GM18498 (cell line): Measurements from ENCODE around the gene CAMK2A.

ENCODE experiments used
- ATAC-seq: cut with Tn5 transposase; IDR thresholded peaks from one replicate; pipeline ENCODE4 v1.9.1; 2021; ENCODE audit warnings: mild to moderate bottlenecking, moderate library complexity; ENCODE audit not compliant: unreplicated experiment

The CAMK2A gene

GRCh38 chr5:150289551-150290390 lies at the start of gene CAMK2A:
CAMK2A (minus strand) TSS chr5:150289773; CDS start chr5:150289625, 148 bp downstream.
- ATAC-seq: no peak

- ATAC-seq: no peak
Measured at GRCh38 chr5:150339165-150339564, 49.6 kb upstream of the CAMK2A start.

DNA sequence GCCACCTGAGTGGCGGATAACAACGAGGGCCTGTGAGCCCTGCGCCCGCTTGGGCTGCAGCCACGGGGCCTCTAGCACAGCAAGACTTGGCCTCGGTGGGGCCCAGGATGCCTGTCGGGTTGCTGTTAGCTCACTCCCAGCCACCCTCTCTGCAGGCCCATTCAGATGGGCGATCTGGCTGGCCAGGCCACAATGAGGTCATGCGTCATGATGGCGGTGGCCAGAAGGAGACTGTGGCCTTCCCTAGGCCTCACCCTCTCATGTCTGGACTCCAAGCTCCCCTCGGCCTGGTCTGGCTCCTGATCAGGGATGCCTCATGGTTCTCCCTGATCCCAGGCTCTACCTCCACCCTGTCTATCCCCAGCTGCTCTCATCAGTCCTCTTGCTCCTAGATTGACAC lies 49.0 kb upstream of the CAMK2A start:
- no peak for ATAC-seq

- ATAC-seq: no peak
Measured at GRCh38 chr5:150335778-150336177, 46.2 kb upstream of the CAMK2A start.

- no peak for ATAC-seq
Measured at GRCh38 chr5:150333400-150333799, 43.8 kb upstream of the CAMK2A start.

GRCh38 chr5:150329881-150330876 lies 40.6 kb upstream of the CAMK2A start:
- ATAC-seq: no peak

GRCh38 chr5:150329038-150329437 lies 39.5 kb upstream of the CAMK2A start:
- ATAC-seq: no peak

- no peak for ATAC-seq
Measured at GRCh38 chr5:150328515-150328914, 38.9 kb upstream of the CAMK2A start.

DNA sequence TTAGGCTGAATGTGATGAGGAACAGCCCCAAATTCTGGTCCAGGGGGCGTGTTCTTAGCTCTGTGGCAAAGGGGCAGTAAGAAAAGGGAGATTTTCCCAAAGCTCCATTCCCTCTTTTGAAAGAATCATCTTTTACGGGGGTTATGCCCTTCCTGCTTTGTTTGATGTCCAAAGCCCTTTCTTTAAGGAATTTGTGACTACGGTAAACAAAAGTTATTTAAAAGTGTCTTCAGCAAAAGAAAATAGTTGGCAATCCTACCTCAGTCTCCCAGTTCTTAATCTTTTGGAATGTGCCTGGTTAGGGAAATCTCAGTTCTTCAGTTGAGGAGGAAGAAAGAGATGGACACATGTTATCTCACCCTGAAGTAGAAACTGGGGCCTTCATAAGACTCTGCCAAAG lies 37.6 kb upstream of the CAMK2A start:
- no peak for ATAC-seq

- no peak for ATAC-seq
Measured at GRCh38 chr5:150326707-150327106, 37.1 kb upstream of the CAMK2A start.

DNA sequence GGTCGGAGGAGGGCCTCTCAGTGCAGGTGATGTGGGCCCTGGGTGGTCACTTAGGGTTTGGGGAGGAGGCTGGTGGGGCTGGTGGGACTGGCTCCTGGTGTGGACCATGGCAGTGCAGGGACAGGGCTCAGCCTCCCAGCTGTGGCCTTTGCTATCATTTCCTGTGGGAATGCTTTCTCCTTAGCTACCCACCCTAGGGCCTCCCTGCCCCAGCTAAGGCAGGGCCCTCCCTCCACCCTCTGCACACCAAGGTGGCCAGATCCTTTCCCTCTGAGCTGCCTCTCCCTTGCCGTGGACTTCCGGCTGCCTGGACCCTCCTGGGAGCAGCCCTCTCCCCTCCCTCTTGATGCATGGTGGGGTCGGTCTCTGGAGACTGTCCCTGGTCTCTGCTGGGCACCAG lies 35.9 kb upstream of the CAMK2A start:
- ATAC-seq: no peak

GRCh38 chr5:150323819-150324218 lies 34.2 kb upstream of the CAMK2A start:
- no peak for ATAC-seq

DNA sequence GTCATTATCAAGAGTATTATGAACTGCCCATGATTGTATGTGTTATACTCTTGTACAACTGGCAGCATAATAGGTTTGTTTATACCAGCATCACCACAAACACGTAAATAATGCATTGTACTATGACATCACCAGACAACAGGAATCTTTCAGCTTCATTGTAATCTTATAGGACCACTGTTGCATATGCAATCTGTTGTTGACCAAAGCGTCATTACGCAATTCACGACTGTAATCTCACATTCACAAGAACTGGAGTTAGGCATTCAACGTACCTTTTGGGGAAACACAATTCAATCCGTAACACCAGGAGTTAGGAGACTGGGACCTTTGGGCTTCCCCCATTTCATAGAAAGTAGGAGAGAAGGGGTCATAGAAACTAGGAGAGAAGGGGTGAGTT lies 33.5 kb upstream of the CAMK2A start:
- no peak for ATAC-seq

- no peak for ATAC-seq
Measured at GRCh38 chr5:150322202-150322601, 32.6 kb upstream of the CAMK2A start.

DNA sequence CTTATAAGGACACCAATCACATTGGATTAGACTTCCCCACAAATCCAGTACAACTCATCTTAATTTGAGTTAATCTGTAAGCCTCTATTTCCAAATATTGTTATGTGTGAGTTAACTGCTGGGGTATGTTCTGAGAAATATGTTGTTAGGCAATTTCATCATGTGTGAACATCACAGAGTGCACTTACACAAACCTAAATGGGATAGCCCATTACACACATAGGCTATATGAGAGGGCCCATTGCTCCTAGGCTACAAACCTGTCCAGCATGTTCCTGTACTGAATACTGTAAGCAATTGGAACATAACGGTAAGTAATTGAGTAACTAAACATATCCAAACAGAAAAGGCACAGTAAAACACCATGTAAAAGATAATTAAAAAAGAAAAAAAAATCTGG lies 32.2 kb upstream of the CAMK2A start:
- ATAC-seq: no peak

DNA sequence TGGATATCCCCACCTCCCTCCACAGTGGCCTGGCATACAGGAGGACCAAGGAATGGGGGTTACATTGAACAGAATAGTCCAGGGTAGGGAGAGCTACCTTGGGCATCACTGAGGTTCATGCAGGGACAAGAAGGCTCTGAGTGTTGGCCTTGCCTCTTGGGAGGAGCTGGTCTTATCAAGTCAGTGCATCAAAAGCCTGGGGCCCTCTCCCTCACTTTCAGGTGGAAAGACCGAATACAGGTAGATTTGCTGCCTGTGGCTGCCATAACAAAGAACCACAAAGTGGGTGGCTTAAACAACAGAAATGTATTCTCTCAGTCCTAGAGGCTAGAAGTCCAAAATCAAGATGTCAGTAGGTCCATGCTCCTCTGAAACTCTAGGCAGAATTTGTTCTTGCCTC lies 31.6 kb upstream of the CAMK2A start:
- ATAC-seq: no peak

DNA sequence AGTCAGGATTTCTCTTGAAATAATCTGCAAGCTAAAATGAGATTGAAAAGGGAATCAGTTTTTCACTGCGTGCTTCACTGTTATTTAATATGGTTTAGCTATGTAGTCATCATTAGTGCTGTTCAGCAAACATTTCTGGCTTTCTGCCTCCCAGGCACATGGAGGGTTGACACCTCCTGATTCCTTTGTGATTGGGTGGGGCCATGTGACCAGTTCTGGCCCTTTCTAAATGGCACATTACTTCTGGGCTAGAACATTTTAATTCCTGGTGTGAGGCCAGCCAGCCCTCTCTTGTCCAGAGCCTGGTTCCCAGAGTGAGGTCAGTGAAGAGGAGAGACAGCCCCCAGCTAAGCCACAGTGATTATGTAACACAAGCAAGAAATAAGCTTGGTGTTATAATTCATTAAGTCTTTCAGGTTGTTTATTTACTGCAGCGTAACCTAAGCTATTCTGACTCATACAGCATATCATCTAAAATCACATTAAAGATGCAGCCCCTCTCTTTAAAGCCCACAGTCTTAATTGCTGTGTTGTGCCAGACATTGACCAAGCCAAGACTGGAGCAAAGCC lies 30.6 kb upstream of the CAMK2A start:
- ATAC-seq: no peak

DNA sequence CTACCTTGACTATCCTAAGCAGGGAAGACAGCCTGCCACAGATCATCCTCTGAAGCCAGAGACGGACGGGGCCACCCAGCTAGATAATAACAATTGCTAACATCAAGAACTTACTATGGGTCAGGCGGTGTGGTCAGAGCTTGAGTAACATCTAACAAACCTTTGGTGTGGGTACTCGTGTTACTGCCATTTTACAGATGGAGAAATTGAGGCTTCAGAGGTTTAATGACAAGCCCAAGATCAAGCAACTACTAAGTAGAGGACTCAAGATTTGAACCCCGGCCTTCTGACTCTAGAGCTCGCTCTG lies 29.9 kb upstream of the CAMK2A start:
- no peak for ATAC-seq

- ATAC-seq: no peak
Measured at GRCh38 chr5:150318613-150319483, 29.3 kb upstream of the CAMK2A start.
